Astrocyte of the cerebellum (primary cell): ENCODE data around the gene OTUB2.
A peak's percentile ranks its signal among the peaks of the same experiment; 100 is the strongest.

ENCODE experiments used
- DNase-seq: peaks from one replicate; pipeline ENCODE4 v3.0.0-alpha.2; 2011; ENCODE audit warnings: low read depth
- H3K4me3 ChIP-seq: 2 replicates; pipeline ENCODE4 v1.5.1; 2011; ENCODE audit warnings: mild to moderate bottlenecking, low read depth, low read length, moderate library complexity
- CTCF ChIP-seq: IDR thresholded peaks from 2 replicates; pipeline ENCODE4 v1.5.1; 2012; ENCODE audit warnings: low read length, low read depth, moderate library complexity, mild to moderate bottlenecking; ENCODE audit errors: missing control alignments
- in situ Hi-C: cut with HindIII; loops from 2 replicates; pipeline ENCODE4 v1.10.0; 2017; ENCODE audit warnings: low sequenced_read_pairs

OTUB2 gene

GRCh38 chr14:93981316-93982229 lies 44.6 kb upstream of the OTUB2 start:
- H3K4me3 ChIP-seq: no peak overlapping the region
- in situ Hi-C loops: no loop called here
- no peak for TF ChIP-seq CTCF
- no peak for DNase-seq

- DNase-seq: no peak
- in situ Hi-C loops: no loop called here
- H3K4me3 ChIP-seq: no peak overlapping the region
- TF ChIP-seq CTCF: no peak
These were observed 43.7 kb upstream of the OTUB2 start for GRCh38 chr14:93982230-93983007.

- H3K4me3 ChIP-seq: no peak overlapping the region
- in situ Hi-C loops: no loop called here
- no peak for TF ChIP-seq CTCF
- no peak for DNase-seq
These were observed 42.1 kb upstream of the OTUB2 start for GRCh38 chr14:93984070-93984469.

GRCh38 chr14:93984987-93985410 lies 41.1 kb upstream of the OTUB2 start:
- in situ Hi-C loops: no loop called here
- peak; percentile 40 for TF ChIP-seq CTCF
- no peak overlapping the region for H3K4me3 ChIP-seq
- peak; percentile 62 for DNase-seq

- no peak for DNase-seq
- no peak overlapping the region for H3K4me3 ChIP-seq
- in situ Hi-C loops: no loop called here
- TF ChIP-seq CTCF: no peak
These were observed 39.2 kb upstream of the OTUB2 start for GRCh38 chr14:93986955-93987354.

GRCh38 chr14:93987376-93987775 lies 38.8 kb upstream of the OTUB2 start:
- in situ Hi-C loops: no loop called here
- no peak for TF ChIP-seq CTCF
- no peak for DNase-seq
- no peak overlapping the region for H3K4me3 ChIP-seq
